ENCODE data around the gene GPRASP1.
A peak's percentile ranks its signal among the peaks of the same experiment; 100 is the strongest.

Gene GPRASP1

GRCh38 chrX:102652031-102652688 is 877 bp downstream of the GPRASP1 start:
- Histone ChIP-seq H3K27ac (replicated peaks; ENCODE audit: low read length) (no peak overlapping the region), H3K36me3 (replicated peaks in 1 of 2; ENCODE audit: control insufficient read depth in 2 of 2, insufficient read depth in 2 of 2, low read length in 2 of 2) (peaks cover 0 to 11% of the 10 kb centered on the region in 2 donors), H3K23ac (ENCODE audit: low read depth, low read length, poor library complexity) (no peak overlapping the region), H3K14ac (ENCODE audit: low read length) (no peak overlapping the region), H2BK5ac (ENCODE audit: low read length) (no peak overlapping the region), H2BK120ac (ENCODE audit: low read depth, low read length) (no peak overlapping the region), H3K4ac (ENCODE audit: low read length) (no peak overlapping the region), H3K27me3 (ENCODE audit: control insufficient read depth in 3 of 3, insufficient read depth in 3 of 3, low read depth in 1 of 3, low read length in 3 of 3) (no peaks in the 10 kb centered on the region), H2BK15ac (ENCODE audit: low read length) (no peak overlapping the region), H2AK5ac (ENCODE audit: low read depth, low read length) (no peak overlapping the region), H3K4me2 (ENCODE audit: insufficient read depth, low read length, poor library complexity, severe bottlenecking) (peak overlapping the region; percentile 66), H3K4me3 (ENCODE audit: low read length in 2 of 2) (peak overlapping the region in 1 of 2 donors; percentile 78), H4K91ac (ENCODE audit: low read depth, low read length, poor library complexity) (no peak overlapping the region), H3K9me3 (replicated peaks in 1 of 2; ENCODE audit: control insufficient read depth in 2 of 2, insufficient read depth in 1 of 2, low read depth in 1 of 2, low read length in 2 of 2) (no peaks in the 10 kb centered on the region), H4K8ac (ENCODE audit: low read depth, low read length) (no peak overlapping the region), H3K9ac (ENCODE audit: low read depth, low read length, poor library complexity) (no peak overlapping the region), H3K4me1 (ENCODE audit: control insufficient read depth in 2 of 2, insufficient read depth in 1 of 2, low read depth in 1 of 2, low read length in 2 of 2) (no peaks in the 10 kb centered on the region), H2AFZ (ENCODE audit: low read length) (no peak overlapping the region), H3K18ac (ENCODE audit: low read length) (peak overlapping the region; percentile 64), H3K79me1 (ENCODE audit: low read depth, low read length) (no peaks in the 10 kb centered on the region), H2BK12ac (ENCODE audit: low read length) (no peak overlapping the region)
- WGBS, 2 donors (ENCODE audit: extremely low coverage in 2 of 2, insufficient read length in 2 of 2, insufficient replicate concordance in 1 of 2), result no CpG with 5 or more reads among the region's 22 CpGs
- DNase-seq (ENCODE audit: low spot score), result no peak

GRCh38 chrX:102654696-102655095 is 3.4 kb downstream of the GPRASP1 start:
- no peak overlapping the region for H2AK5ac ChIP-seq (ENCODE audit: low read depth, low read length)

GRCh38 chrX:102658556-102658955 is 7.3 kb downstream of the GPRASP1 start:
- Histone ChIP-seq H2BK15ac (ENCODE audit: low read length) (no peak overlapping the region), H2BK120ac (ENCODE audit: low read depth, low read length) (no peak overlapping the region), H4K8ac (ENCODE audit: low read depth, low read length) (no peak overlapping the region), H3K4me1 (ENCODE audit: control insufficient read depth in 2 of 2, insufficient read depth in 1 of 2, low read depth in 1 of 2, low read length in 2 of 2) (peaks cover 0 to 2% of the 10 kb centered on the region in 2 donors), H3K14ac (ENCODE audit: low read length) (no peak overlapping the region), H3K27me3 (ENCODE audit: control insufficient read depth in 3 of 3, insufficient read depth in 3 of 3, low read depth in 1 of 3, low read length in 3 of 3) (no peaks in the 10 kb centered on the region), H3K79me1 (ENCODE audit: low read depth, low read length) (no peaks in the 10 kb centered on the region), H3K9me3 (replicated peaks in 1 of 2; ENCODE audit: control insufficient read depth in 2 of 2, insufficient read depth in 1 of 2, low read depth in 1 of 2, low read length in 2 of 2) (peaks cover 0 to under 1% of the 10 kb centered on the region in 2 donors), H3K4me2 (ENCODE audit: insufficient read depth, low read length, poor library complexity, severe bottlenecking) (no peak overlapping the region), H3K23ac (ENCODE audit: low read depth, low read length, poor library complexity) (no peak overlapping the region), H3K9ac (ENCODE audit: low read depth, low read length, poor library complexity) (no peak overlapping the region), H2BK5ac (ENCODE audit: low read length) (no peak overlapping the region), H2BK12ac (ENCODE audit: low read length) (no peak overlapping the region), H3K18ac (ENCODE audit: low read length) (no peak overlapping the region), H3K27ac (replicated peaks; ENCODE audit: low read length) (no peak overlapping the region), H4K91ac (ENCODE audit: low read depth, low read length, poor library complexity) (no peak overlapping the region), H3K36me3 (replicated peaks in 1 of 2; ENCODE audit: control insufficient read depth in 2 of 2, insufficient read depth in 2 of 2, low read length in 2 of 2) (peaks cover 0 to under 1% of the 10 kb centered on the region in 2 donors), H3K4me3 (ENCODE audit: low read length in 2 of 2) (no peak overlapping the region), H2AK5ac (ENCODE audit: low read depth, low read length) (no peak overlapping the region), H2AFZ (ENCODE audit: low read length) (no peak overlapping the region), H3K4ac (ENCODE audit: low read length) (no peak overlapping the region)
- DNase-seq (ENCODE audit: low spot score), result no peak
- WGBS, 2 donors (ENCODE audit: extremely low coverage in 2 of 2, insufficient read length in 2 of 2, insufficient replicate concordance in 1 of 2), result no CpG with 5 or more reads among the region's 2 CpGs

More at GRCh38 chrX:102654696-102655095, 3.4 kb downstream of the GPRASP1 start:
- Histone ChIP-seq H3K18ac (ENCODE audit: low read length) (no peak overlapping the region), H3K4me2 (ENCODE audit: insufficient read depth, low read length, poor library complexity, severe bottlenecking) (no peak overlapping the region), H3K36me3 (replicated peaks in 1 of 2; ENCODE audit: control insufficient read depth in 2 of 2, insufficient read depth in 2 of 2, low read length in 2 of 2) (peaks cover 0 to 5% of the 10 kb centered on the region in 2 donors), H3K9ac (ENCODE audit: low read depth, low read length, poor library complexity) (no peak overlapping the region), H3K4ac (ENCODE audit: low read length) (no peak overlapping the region), H2BK12ac (ENCODE audit: low read length) (no peak overlapping the region), H2BK5ac (ENCODE audit: low read length) (no peak overlapping the region), H3K27me3 (ENCODE audit: control insufficient read depth in 3 of 3, insufficient read depth in 3 of 3, low read depth in 1 of 3, low read length in 3 of 3) (no peaks in the 10 kb centered on the region), H3K23ac (ENCODE audit: low read depth, low read length, poor library complexity) (no peak overlapping the region), H2BK120ac (ENCODE audit: low read depth, low read length) (no peak overlapping the region), H3K4me1 (ENCODE audit: control insufficient read depth in 2 of 2, insufficient read depth in 1 of 2, low read depth in 1 of 2, low read length in 2 of 2) (no peaks in the 10 kb centered on the region), H3K27ac (replicated peaks; ENCODE audit: low read length) (no peak overlapping the region), H3K4me3 (ENCODE audit: low read length in 2 of 2) (no peak overlapping the region), H2AFZ (ENCODE audit: low read length) (no peak overlapping the region), H3K79me1 (ENCODE audit: low read depth, low read length) (no peaks in the 10 kb centered on the region), H3K9me3 (replicated peaks in 1 of 2; ENCODE audit: control insufficient read depth in 2 of 2, insufficient read depth in 1 of 2, low read depth in 1 of 2, low read length in 2 of 2) (no peaks in the 10 kb centered on the region), H4K8ac (ENCODE audit: low read depth, low read length) (no peak overlapping the region), H2BK15ac (ENCODE audit: low read length) (no peak overlapping the region), H3K14ac (ENCODE audit: low read length) (no peak overlapping the region), H4K91ac (ENCODE audit: low read depth, low read length, poor library complexity) (no peak overlapping the region)
- WGBS, 2 donors (ENCODE audit: extremely low coverage in 2 of 2, insufficient read length in 2 of 2, insufficient replicate concordance in 1 of 2), result no CpG with 5 or more reads among the region's 2 CpGs
- DNase-seq (ENCODE audit: low spot score), result no peak

GRCh38 chrX:102659790-102660757 is 8.8 kb downstream of the GPRASP1 start:
- peak overlapping the region; percentile 81 for H3K9ac ChIP-seq (ENCODE audit: low read depth, low read length, poor library complexity)

More at GRCh38 chrX:102659790-102660757, 8.8 kb downstream of the GPRASP1 start:
- no peak overlapping the region for H4K91ac ChIP-seq (ENCODE audit: low read depth, low read length, poor library complexity)
- no peak overlapping the region for H3K4ac ChIP-seq (ENCODE audit: low read length)
- peaks cover 0 to 2% of the 10 kb centered on the region in 2 donors for H3K4me1 ChIP-seq (ENCODE audit: control insufficient read depth in 2 of 2, insufficient read depth in 1 of 2, low read depth in 1 of 2, low read length in 2 of 2)
- no peak overlapping the region for H2BK12ac ChIP-seq (ENCODE audit: low read length)
- H3K4me2 ChIP-seq (ENCODE audit: insufficient read depth, low read length, poor library complexity, severe bottlenecking), result peak overlapping the region; percentile 67
- no peak overlapping the region for H4K8ac ChIP-seq (ENCODE audit: low read depth, low read length)
- H2AFZ ChIP-seq (ENCODE audit: low read length), result peak overlapping the region; percentile 76
- no peak overlapping the region for H2BK15ac ChIP-seq (ENCODE audit: low read length)
- no peak overlapping the region for H3K23ac ChIP-seq (ENCODE audit: low read depth, low read length, poor library complexity)
- H3K9me3 ChIP-seq (replicated peaks in 1 of 2; ENCODE audit: control insufficient read depth in 2 of 2, insufficient read depth in 1 of 2, low read depth in 1 of 2, low read length in 2 of 2), result peaks cover 0 to 4% of the 10 kb centered on the region in 2 donors
- DNase-seq (ENCODE audit: low spot score), result peak; percentile 48
- H3K79me1 ChIP-seq (ENCODE audit: low read depth, low read length), result no peaks in the 10 kb centered on the region
- WGBS, 2 donors (ENCODE audit: extremely low coverage in 2 of 2, insufficient read length in 2 of 2, insufficient replicate concordance in 1 of 2), result no CpG with 5 or more reads among the region's 27 CpGs
- H3K14ac ChIP-seq (ENCODE audit: low read length), result no peak overlapping the region
- H3K27ac ChIP-seq (replicated peaks; ENCODE audit: low read length), result no peak overlapping the region
- no peak overlapping the region for H2AK5ac ChIP-seq (ENCODE audit: low read depth, low read length)
- peak overlapping the region; percentile 48 to 78 for H3K4me3 ChIP-seq (ENCODE audit: low read length in 2 of 2)
- no peak overlapping the region for H2BK120ac ChIP-seq (ENCODE audit: low read depth, low read length)
- no peak overlapping the region for H3K18ac ChIP-seq (ENCODE audit: low read length)
- H2BK5ac ChIP-seq (ENCODE audit: low read length), result no peak overlapping the region
- peaks cover 0 to 2% of the 10 kb centered on the region in 2 donors for H3K36me3 ChIP-seq (replicated peaks in 1 of 2; ENCODE audit: control insufficient read depth in 2 of 2, insufficient read depth in 2 of 2, low read length in 2 of 2)
- no peaks in the 10 kb centered on the region for H3K27me3 ChIP-seq (ENCODE audit: control insufficient read depth in 3 of 3, insufficient read depth in 3 of 3, low read depth in 1 of 3, low read length in 3 of 3)
